RWPE2 (cell line): ENCODE results near the gene RND3.
A peak's percentile ranks its signal among the peaks of the same experiment; 100 is the strongest.

Source experiments
- ATAC-seq: fragments of 200-7000 bp; cut with Tn5 transposase; 3 replicates; pipeline ENCODE4 v1.9.1; 2021; ENCODE audit warnings: low read depth
- DNase-seq: peaks from one replicate; pipeline ENCODE4 v3.0.0-alpha.2; 2020; ENCODE audit warnings: low spot score
- H3K27ac ChIP-seq: fragments of 450-650 bp; 2 replicates; pipeline ENCODE4 v1.5.1; 2017; ENCODE audit warnings: mild to moderate bottlenecking; ENCODE audit not compliant: poor library complexity, severe bottlenecking
- H3K27me3 ChIP-seq: fragments of 250-450 bp; sonication (Bioruptor Pico); 2 replicates; pipeline ENCODE4 v1.5.1; 2021; ENCODE audit warnings: mild to moderate bottlenecking, moderate library complexity; ENCODE audit not compliant: insufficient read depth, poor library complexity, severe bottlenecking
- H3K36me3 ChIP-seq: fragments of 250-450 bp; sonication (Bioruptor Pico); 2 replicates; pipeline ENCODE4 v1.5.1; 2020; ENCODE audit warnings: low read depth, mild to moderate bottlenecking, moderate library complexity
- H3K4me1 ChIP-seq: fragments of 250-450 bp; sonication (Bioruptor Pico); 2 replicates; pipeline ENCODE4 v1.5.1; 2021; ENCODE audit warnings: mild to moderate bottlenecking, moderate library complexity; ENCODE audit not compliant: insufficient read depth, poor library complexity, severe bottlenecking
- H3K4me3 ChIP-seq: fragments of 250-450 bp; sonication (Bioruptor Pico); 2 replicates; pipeline ENCODE4 v1.5.1; 2021; ENCODE audit warnings: mild to moderate bottlenecking, moderate library complexity; ENCODE audit not compliant: severe bottlenecking
- H3K9me3 ChIP-seq: fragments of 250-450 bp; sonication (Bioruptor Pico); 2 replicates; pipeline ENCODE4 v1.5.1; 2021; ENCODE audit warnings: mild to moderate bottlenecking, moderate library complexity; ENCODE audit not compliant: severe bottlenecking
- TF ChIP-seq, protein P1 (sequence below): fragments of 450-650 bp; IDR thresholded peaks from one replicate; pipeline ENCODE4 v1.5.1; 2017; ENCODE audit warnings: mild to moderate bottlenecking, moderate library complexity; ENCODE audit not compliant: poor library complexity, severe bottlenecking

RND3 gene

DNA sequence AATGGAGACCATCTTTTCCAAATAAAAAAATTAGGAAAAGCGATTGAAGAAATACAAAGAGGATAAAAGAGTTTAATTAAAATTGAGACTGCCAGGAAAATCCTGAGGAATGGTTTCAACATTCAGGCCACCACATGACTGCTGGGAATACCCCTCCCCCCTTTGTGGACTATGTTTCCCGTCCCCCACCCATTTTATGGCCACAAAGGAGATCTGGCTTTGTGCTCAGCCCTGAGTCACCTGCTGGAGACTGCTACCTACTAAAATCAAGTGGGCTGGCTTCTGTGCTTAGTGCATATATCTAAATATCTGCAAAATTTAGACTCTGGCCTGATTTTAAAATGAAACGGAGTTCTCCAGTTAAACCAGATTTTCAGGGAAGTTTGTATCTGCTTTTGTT is 10.1 kb downstream of the RND3 start:
- DNase-seq (no peak), ATAC-seq (no peak)
- no peaks in the 10 kb centered on the region for H3K9me3 ChIP-seq
- H3K4me1 ChIP-seq: peaks cover 100% of the 10 kb centered on the region
- no peaks in the 10 kb centered on the region for H3K27me3 ChIP-seq
- peaks cover 96% of the 10 kb centered on the region for H3K36me3 ChIP-seq
- H3K4me3 ChIP-seq: no peak overlapping the region
- TF ChIP-seq, protein P1, sequence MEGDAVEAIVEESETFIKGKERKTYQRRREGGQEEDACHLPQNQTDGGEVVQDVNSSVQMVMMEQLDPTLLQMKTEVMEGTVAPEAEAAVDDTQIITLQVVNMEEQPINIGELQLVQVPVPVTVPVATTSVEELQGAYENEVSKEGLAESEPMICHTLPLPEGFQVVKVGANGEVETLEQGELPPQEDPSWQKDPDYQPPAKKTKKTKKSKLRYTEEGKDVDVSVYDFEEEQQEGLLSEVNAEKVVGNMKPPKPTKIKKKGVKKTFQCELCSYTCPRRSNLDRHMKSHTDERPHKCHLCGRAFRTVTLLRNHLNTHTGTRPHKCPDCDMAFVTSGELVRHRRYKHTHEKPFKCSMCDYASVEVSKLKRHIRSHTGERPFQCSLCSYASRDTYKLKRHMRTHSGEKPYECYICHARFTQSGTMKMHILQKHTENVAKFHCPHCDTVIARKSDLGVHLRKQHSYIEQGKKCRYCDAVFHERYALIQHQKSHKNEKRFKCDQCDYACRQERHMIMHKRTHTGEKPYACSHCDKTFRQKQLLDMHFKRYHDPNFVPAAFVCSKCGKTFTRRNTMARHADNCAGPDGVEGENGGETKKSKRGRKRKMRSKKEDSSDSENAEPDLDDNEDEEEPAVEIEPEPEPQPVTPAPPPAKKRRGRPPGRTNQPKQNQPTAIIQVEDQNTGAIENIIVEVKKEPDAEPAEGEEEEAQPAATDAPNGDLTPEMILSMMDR: no peak
- peak overlapping the region; percentile 99 for H3K27ac ChIP-seq

DNA sequence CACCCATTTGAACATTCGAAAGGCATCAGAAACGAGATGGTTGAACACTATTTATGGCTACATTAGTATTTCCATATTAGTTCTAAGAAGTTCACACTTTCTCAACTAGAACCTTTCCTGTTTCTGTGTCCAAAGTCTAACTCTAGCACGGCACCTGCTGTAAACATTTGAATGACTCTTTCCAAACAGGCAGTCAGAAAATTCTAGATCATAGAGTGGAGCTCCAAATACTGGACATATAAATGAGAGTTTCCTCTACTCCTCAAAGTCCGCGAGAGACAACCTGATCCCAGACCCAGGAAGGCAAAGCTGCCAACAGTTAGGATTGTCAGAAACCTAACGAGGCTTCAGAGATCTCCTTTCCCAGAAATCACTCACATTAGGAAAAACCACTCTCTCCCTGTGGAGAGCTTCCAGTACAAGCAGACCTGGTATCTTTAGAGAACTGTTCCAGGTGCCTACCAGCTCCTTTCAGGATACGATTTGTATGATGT is 10.6 kb downstream of the RND3 start:
- Histone ChIP-seq H3K4me1 (peaks cover 99% of the 10 kb centered on the region), H3K27ac (peak overlapping the region; percentile 99), H3K27me3 (no peaks in the 10 kb centered on the region), H3K9me3 (no peaks in the 10 kb centered on the region), H3K4me3 (no peak overlapping the region), H3K36me3 (peaks cover 96% of the 10 kb centered on the region)
- DNase-seq (no peak), ATAC-seq (no peak)
- TF ChIP-seq, protein P1: no peak

DNA sequence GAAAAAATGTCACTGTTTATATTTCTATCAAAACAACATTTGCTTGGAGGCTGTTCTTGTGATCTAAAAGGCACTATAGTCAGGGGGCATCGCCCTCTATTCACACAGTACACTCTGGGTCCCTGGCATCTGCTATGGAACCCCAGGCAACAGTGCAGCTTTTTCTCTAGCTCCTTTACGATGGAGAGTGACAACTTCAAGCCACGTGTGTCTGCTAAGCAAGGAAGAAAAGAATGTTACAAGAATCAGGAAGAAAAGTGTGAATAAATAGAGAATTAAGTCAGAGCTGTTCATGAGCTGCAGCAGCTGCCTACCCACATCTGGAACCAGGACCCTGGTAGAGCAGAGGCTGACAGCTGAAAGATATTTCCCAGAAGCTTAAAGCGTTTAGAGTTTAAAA is 11.2 kb downstream of the RND3 start:
- no peak for DNase-seq
- no peak for ATAC-seq
- H3K4me3 ChIP-seq: no peak overlapping the region
- no peaks in the 10 kb centered on the region for H3K27me3 ChIP-seq
- peak overlapping the region; percentile 99 for H3K27ac ChIP-seq
- H3K4me1 ChIP-seq: peaks cover 97% of the 10 kb centered on the region
- no peaks in the 10 kb centered on the region for H3K9me3 ChIP-seq
- TF ChIP-seq, protein P1: no peak
- peaks cover 96% of the 10 kb centered on the region for H3K36me3 ChIP-seq

- peaks cover 97% of the 10 kb centered on the region for H3K4me1 ChIP-seq
- peaks cover 96% of the 10 kb centered on the region for H3K36me3 ChIP-seq
- no peaks in the 10 kb centered on the region for H3K27me3 ChIP-seq
- no peaks in the 10 kb centered on the region for H3K9me3 ChIP-seq
- no peak for ATAC-seq
- peak overlapping the region; percentile 99 for H3K27ac ChIP-seq
- H3K4me3 ChIP-seq: no peak overlapping the region
- TF ChIP-seq, protein P1: no peak
- DNase-seq: no peak
Observed at GRCh38 chr2:150475479-150476250, 11.8 kb downstream of the RND3 start.
